Type B pancreatic cell (in vitro differentiated cells): ENCODE data around the gene UBE2E1. TPM values are rescaled to one million over a fixed set of nuclear protein-coding genes. Genes with fewer than 3 reads are reported as not detected.

Experiments used
- DNase-seq: peaks from one replicate; pipeline ENCODE4 v3.0.0; 2021; ENCODE audit warnings: mixed read lengths; ENCODE audit not compliant: unreplicated experiment; ENCODE audit errors: extremely low spot score
- H3K27ac Mint-ChIP-seq: 2 replicates; pipeline ENCODE4 v1.8.0; 2021; ENCODE audit warnings: mild to moderate bottlenecking, mixed read lengths
- H3K27me3 Mint-ChIP-seq: 2 replicates; pipeline ENCODE4 v1.8.0; 2021; ENCODE audit warnings: mixed read lengths
- H3K36me3 Mint-ChIP-seq: 2 replicates; pipeline ENCODE4 v1.8.0; 2021; ENCODE audit warnings: mixed read lengths
- H3K4me1 Mint-ChIP-seq: one replicate; pipeline ENCODE4 v1.8.0; 2021; ENCODE audit warnings: mixed read lengths; ENCODE audit not compliant: unreplicated experiment
- H3K4me3 Mint-ChIP-seq: 2 replicates; pipeline ENCODE4 v1.8.0; 2021; ENCODE audit warnings: mild to moderate bottlenecking, mixed read lengths
- H3K9me3 Mint-ChIP-seq: 2 replicates; pipeline ENCODE4 v1.8.0; 2021; ENCODE audit warnings: mixed read lengths
- total RNA-seq: library from RNA; stranded (reverse); gene quantifications from 2 replicates; pipeline ENCODE4 v1.2.1, GENCODE V29; 2021; ENCODE audit warnings: low replicate concordance
- TF ChIP-seq, protein P1 (sequence below): fragments of 200-600 bp; sonication (generic); conservative IDR thresholded peaks from 2 replicates; pipeline ENCODE4 v1.5.0; 2021; ENCODE audit warnings: antibody characterized with exemption, mild to moderate bottlenecking

The UBE2E1 gene
- total RNA-seq, 1 donor from 2014 or later, result 110 TPM

DNA sequence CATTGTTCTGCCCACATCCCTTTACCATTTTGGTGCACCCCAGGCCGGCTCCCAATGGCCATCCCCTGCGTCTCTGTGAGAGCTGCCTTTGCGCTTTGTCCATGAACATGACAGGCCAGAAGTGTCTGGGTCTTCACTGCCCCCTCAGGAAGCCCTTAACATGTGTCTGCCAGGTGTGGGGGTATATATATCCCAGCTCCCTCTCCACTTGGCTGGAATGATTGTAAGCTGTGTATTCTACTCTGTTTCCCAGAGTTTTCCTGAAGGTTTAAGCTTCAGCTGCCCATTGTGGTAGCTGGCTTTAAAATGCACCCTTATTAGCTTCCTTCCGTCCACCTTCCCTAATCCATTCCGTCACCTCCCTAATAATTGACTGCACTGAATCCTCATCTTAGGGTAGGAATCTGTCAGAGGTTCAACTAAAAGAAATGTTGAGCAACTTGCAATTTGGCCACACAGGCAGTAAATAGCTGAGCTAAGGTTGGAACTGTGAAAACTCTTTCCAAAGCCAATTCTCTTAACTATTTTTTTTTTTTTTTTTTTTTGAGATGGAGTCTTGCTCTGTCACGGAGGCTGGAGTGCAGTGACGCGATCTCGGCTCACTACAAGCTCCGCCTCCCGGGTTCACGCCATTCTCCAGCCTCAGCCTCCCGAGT lies 30.4 kb upstream of the UBE2E1 start:
- Mint-ChIP-seq H3K27me3 (no peaks in the 10 kb centered on the region), H3K9me3 (no peaks in the 10 kb centered on the region), H3K4me1 (peaks cover 13% of the 10 kb centered on the region), H3K36me3 (no peaks in the 10 kb centered on the region), H3K4me3 (no peak overlapping the region), H3K27ac (no peak overlapping the region)
- DNase-seq, result no peak
- TF ChIP-seq, protein P1, sequence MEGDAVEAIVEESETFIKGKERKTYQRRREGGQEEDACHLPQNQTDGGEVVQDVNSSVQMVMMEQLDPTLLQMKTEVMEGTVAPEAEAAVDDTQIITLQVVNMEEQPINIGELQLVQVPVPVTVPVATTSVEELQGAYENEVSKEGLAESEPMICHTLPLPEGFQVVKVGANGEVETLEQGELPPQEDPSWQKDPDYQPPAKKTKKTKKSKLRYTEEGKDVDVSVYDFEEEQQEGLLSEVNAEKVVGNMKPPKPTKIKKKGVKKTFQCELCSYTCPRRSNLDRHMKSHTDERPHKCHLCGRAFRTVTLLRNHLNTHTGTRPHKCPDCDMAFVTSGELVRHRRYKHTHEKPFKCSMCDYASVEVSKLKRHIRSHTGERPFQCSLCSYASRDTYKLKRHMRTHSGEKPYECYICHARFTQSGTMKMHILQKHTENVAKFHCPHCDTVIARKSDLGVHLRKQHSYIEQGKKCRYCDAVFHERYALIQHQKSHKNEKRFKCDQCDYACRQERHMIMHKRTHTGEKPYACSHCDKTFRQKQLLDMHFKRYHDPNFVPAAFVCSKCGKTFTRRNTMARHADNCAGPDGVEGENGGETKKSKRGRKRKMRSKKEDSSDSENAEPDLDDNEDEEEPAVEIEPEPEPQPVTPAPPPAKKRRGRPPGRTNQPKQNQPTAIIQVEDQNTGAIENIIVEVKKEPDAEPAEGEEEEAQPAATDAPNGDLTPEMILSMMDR, result no peak

DNA sequence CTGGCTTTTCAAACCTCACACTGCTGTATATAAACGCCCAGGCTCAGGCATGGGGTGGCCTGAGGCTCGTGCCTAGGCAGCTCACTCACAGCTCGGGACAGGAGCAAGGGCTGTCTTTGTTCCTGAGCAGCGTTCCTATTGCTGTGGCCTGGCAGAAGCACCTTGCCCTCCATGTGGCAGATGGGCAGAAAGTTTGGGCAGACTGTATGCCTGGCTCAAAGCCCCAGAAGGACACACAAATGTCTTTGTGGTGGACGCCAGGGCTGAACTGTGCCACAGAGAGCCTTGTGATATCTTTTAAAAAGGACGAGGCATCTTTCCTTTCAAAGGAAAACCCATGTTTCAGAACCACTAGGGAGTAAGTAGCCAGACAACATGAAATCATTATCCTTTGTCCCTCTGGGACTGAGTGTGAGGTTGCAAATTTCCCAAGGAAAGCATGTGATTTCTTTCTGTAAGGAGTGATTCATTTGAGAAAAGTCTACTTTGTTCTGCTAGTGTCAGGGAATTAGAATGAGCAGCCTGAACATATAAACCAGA lies 29.3 kb upstream of the UBE2E1 start:
- TF ChIP-seq, protein P1, result no peak
- H3K4me1 Mint-ChIP-seq, result peaks cover 13% of the 10 kb centered on the region
- H3K4me3 Mint-ChIP-seq, result no peak overlapping the region
- no peaks in the 10 kb centered on the region for H3K27me3 Mint-ChIP-seq
- DNase-seq, result no peak
- no peak overlapping the region for H3K27ac Mint-ChIP-seq
- no peaks in the 10 kb centered on the region for H3K9me3 Mint-ChIP-seq
- H3K36me3 Mint-ChIP-seq, result no peaks in the 10 kb centered on the region

DNA sequence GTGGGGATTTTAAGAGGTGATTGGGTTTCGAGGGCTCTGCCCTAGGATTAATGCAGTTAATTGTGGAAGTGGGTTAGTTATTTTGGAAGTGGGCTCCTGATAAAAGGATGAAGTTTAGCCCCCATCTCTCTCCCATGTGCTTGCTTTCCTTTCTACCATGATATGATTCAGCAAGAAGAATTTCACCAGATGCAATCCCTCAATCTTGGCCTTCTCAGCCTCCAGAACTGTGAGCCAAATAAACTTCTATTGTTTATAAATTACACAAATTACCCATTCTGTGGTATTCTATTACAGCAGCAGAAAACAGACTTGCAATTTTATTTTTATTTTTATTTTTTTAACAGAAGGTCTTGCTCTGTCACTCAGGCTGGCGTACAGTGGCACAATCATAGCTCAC lies 27.3 kb upstream of the UBE2E1 start:
- TF ChIP-seq, protein P1, result no peak
- Mint-ChIP-seq H3K36me3 (no peaks in the 10 kb centered on the region), H3K27me3 (peaks cover 6% of the 10 kb centered on the region), H3K4me1 (peaks cover 13% of the 10 kb centered on the region), H3K9me3 (peaks cover 5% of the 10 kb centered on the region), H3K27ac (no peak overlapping the region), H3K4me3 (no peak overlapping the region)
- DNase-seq, result no peak

DNA sequence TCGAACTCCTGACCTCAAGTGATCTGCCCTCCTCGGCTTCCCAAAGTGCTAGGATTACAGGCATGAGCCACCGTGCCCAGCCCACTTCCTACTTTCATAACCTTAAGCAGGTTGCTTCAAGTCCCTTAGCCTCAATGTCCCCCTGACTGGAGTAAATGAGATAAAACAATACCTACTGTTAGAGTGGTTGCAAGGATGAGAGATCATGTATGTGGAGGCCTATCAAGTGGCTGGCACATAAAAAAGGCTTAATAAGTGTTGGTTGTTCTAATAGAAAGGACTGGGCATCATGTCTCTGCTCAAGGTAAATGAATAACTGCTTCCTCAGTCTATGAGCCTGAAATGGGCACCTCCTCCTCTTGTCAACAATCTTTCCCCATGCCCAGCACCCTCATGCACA lies 25.9 kb upstream of the UBE2E1 start:
- peaks cover 17% of the 10 kb centered on the region for H3K4me1 Mint-ChIP-seq
- no peaks in the 10 kb centered on the region for H3K36me3 Mint-ChIP-seq
- no peak for DNase-seq
- H3K27me3 Mint-ChIP-seq, result peaks cover 9% of the 10 kb centered on the region
- no peak overlapping the region for H3K4me3 Mint-ChIP-seq
- peaks cover 5% of the 10 kb centered on the region for H3K9me3 Mint-ChIP-seq
- TF ChIP-seq, protein P1, result no peak
- H3K27ac Mint-ChIP-seq, result no peak overlapping the region

DNA sequence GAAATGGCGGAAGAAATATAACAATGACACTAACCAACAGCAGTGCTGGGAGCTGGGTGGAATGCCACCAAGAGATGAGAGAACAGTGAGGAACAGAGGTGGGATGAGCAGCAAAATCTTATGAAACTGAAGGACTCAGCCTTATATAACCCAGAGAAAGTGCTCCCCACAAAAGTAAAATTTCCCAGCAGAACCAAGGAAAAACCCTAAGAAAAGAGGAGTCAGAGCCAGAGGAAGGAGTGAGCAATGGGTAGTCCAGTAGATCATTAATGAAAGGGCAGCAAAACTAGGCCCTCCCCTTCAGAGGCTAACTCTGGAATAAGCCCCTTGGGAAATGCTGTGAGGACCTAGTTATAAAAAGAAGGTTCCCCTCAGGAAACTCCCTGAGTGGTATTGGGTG lies 24.7 kb upstream of the UBE2E1 start:
- Mint-ChIP-seq H3K4me1 (peaks cover 25% of the 10 kb centered on the region), H3K27me3 (peaks cover 9% of the 10 kb centered on the region), H3K36me3 (no peaks in the 10 kb centered on the region), H3K4me3 (no peak overlapping the region), H3K27ac (no peak overlapping the region), H3K9me3 (peaks cover 5% of the 10 kb centered on the region)
- DNase-seq, result no peak
- TF ChIP-seq, protein P1, result no peak
